Activated naive CD8-positive, alpha-beta T cell treated with anti-CD3 and anti-CD28 coated beads for 36 hours (primary cell): ENCODE measurements around the gene SLC22A23. TPM values are rescaled to one million over a fixed set of nuclear protein-coding genes. Genes with fewer than 3 reads are reported as not detected.
A peak's percentile ranks its signal among the peaks of the same experiment; 100 is the strongest.

Source experiments
- DNase-seq: peaks from one replicate; pipeline ENCODE4 v3.0.0; 2021
- H3K27ac Mint-ChIP-seq: one replicate; pipeline ENCODE4 v1.8.0; 2022; ENCODE audit warnings: mild to moderate bottlenecking, moderate library complexity, mixed read lengths
- H3K27me3 Mint-ChIP-seq: one replicate; pipeline ENCODE4 v1.8.0; 2022; ENCODE audit warnings: mild to moderate bottlenecking, mixed read lengths
- H3K36me3 Mint-ChIP-seq: one replicate; pipeline ENCODE4 v1.8.0; 2021; ENCODE audit warnings: mild to moderate bottlenecking, mixed read lengths
- H3K4me1 Mint-ChIP-seq: one replicate; pipeline ENCODE4 v1.8.0; 2021; ENCODE audit warnings: mixed read lengths
- H3K4me3 Mint-ChIP-seq: one replicate; pipeline ENCODE4 v1.8.0; 2022; ENCODE audit warnings: mild to moderate bottlenecking, moderate library complexity, mixed read lengths
- H3K9me3 Mint-ChIP-seq: one replicate; pipeline ENCODE4 v1.8.0; 2022; ENCODE audit warnings: mixed read lengths
- total RNA-seq, 2 experiments: library from RNA; stranded (reverse); gene quantifications; one replicate each; pipeline ENCODE4 v1.2.3, GENCODE V29; 2021

The SLC22A23 gene
- total RNA-seq, 2 experiments from 2014 or later = 0.24 to 0.41 TPM

DNA sequence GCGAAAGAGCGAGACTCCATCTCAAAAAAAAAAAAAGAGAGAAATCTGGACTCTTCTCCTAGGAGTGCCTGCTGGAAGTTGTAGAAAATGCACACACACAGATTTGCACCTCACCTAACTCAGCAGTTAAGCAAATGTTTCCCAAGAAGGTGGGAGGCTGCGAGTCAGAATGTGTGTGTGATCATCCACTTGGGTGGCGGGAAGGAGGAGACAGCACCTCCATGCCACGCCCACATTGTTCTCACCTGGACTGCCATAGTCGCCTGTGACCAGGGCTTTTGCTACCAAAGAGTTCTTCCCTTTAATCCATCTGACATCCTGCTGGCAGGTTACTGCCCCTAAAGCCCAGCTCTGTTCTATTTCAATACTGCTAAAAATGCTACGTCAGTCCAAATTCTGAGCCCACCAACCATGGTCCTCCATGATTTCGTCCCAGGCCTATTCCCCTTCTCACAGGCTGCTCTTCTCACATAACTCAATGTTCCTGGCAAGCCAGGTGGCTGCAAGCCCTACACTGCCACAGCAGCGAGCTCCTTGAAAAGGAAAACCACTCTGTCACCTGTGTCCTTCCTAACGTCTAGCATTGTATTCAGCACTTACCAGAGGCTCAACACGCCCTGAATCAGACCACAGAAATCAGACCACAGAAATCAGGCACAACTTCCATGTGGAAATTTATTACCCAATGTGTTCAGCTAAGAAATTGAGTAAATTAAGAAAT, 120.6 kb downstream of the SLC22A23 start:
- no peak overlapping the region for H3K4me3 Mint-ChIP-seq
- no peaks in the 10 kb centered on the region for H3K36me3 Mint-ChIP-seq
- H3K4me1 Mint-ChIP-seq = peaks cover 23% of the 10 kb centered on the region
- no peaks in the 10 kb centered on the region for H3K9me3 Mint-ChIP-seq
- H3K27me3 Mint-ChIP-seq = peaks cover 15% of the 10 kb centered on the region
- no peak for DNase-seq
- H3K27ac Mint-ChIP-seq = no peak overlapping the region

DNA sequence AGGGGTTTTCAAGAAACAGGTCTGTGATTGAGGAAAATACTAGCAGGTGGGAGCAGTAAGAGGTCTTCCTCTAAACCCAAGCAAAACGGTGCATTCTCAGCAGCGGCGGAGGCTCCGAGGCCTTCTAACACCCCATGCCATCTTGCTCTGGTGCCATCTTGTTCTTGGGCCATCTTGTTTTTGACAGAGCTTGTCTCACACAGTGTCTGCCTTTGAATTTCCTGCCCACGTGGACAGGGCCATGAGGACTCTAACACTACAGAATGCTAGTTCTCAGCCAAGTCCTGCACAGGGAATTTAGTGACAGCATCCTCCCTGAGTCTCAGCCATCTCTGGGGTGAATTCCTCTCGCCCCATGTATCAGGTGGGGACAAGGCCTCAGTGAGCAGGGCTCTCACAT, 121.7 kb downstream of the SLC22A23 start:
- no peaks in the 10 kb centered on the region for H3K36me3 Mint-ChIP-seq
- no peaks in the 10 kb centered on the region for H3K9me3 Mint-ChIP-seq
- no peak overlapping the region for H3K4me3 Mint-ChIP-seq
- peaks cover 23% of the 10 kb centered on the region for H3K4me1 Mint-ChIP-seq
- H3K27ac Mint-ChIP-seq = no peak overlapping the region
- no peak for DNase-seq
- peaks cover 15% of the 10 kb centered on the region for H3K27me3 Mint-ChIP-seq

DNA sequence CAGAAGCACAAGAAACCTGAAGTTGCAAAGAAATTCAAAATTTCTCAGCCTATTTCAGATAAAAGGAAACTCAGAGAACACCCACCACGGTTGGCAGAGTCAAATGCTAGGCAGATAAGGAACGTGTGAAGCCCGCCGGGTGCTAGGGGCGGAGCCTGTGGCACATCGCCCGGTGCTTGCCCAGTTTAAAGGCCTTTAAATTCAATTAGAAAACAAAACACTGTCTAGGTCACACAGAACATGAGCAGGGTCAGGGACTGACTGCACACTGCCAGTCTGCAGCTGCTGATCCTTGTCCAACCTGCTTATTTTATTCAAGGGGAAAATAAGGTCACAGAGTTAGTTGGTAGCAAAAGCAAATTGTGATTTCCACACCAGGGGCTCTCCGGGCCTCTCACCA, 122.3 kb downstream of the SLC22A23 start:
- no peak overlapping the region for H3K4me3 Mint-ChIP-seq
- H3K27me3 Mint-ChIP-seq = peaks cover 15% of the 10 kb centered on the region
- H3K27ac Mint-ChIP-seq = no peak overlapping the region
- DNase-seq = no peak
- H3K4me1 Mint-ChIP-seq = peaks cover 23% of the 10 kb centered on the region
- H3K9me3 Mint-ChIP-seq = no peaks in the 10 kb centered on the region
- H3K36me3 Mint-ChIP-seq = no peaks in the 10 kb centered on the region

DNA sequence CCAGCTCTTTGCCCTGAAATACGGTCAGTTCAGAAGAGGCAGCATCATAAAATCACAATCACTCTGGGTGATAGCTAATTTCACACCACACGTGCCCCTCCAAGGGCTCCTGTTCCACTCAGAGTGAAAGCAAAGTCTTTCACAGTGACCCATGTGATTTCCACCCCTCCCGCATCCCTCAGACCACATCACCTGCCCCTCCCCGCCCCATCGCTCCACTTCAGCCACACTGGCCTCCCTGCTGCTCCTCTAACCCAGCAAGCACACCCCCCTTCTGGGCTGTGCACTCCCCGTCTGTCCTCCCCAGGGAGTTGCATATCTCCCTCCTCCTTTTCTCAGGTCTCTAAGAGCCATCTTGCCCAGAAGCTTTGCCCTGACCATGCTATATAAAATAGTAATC, 123.6 kb downstream of the SLC22A23 start:
- Mint-ChIP-seq H3K27ac (no peak overlapping the region), H3K27me3 (peaks cover 15% of the 10 kb centered on the region), H3K4me1 (peaks cover 16% of the 10 kb centered on the region), H3K9me3 (no peaks in the 10 kb centered on the region), H3K36me3 (no peaks in the 10 kb centered on the region), H3K4me3 (no peak overlapping the region)
- DNase-seq = no peak

GRCh38 chr6:3331971-3332370, 124.9 kb downstream of the SLC22A23 start:
- H3K9me3 Mint-ChIP-seq = no peaks in the 10 kb centered on the region
- no peaks in the 10 kb centered on the region for H3K36me3 Mint-ChIP-seq
- H3K4me1 Mint-ChIP-seq = peaks cover 7% of the 10 kb centered on the region
- H3K4me3 Mint-ChIP-seq = no peak overlapping the region
- no peak overlapping the region for H3K27ac Mint-ChIP-seq
- no peak for DNase-seq
- H3K27me3 Mint-ChIP-seq = peaks cover 15% of the 10 kb centered on the region

- Mint-ChIP-seq H3K36me3 (no peaks in the 10 kb centered on the region), H3K27me3 (peaks cover 15% of the 10 kb centered on the region), H3K4me1 (peaks cover 6% of the 10 kb centered on the region), H3K27ac (no peak overlapping the region), H3K4me3 (no peak overlapping the region), H3K9me3 (no peaks in the 10 kb centered on the region)
- DNase-seq = no peak
Measured at GRCh38 chr6:3331494-3331893, 125.4 kb downstream of the SLC22A23 start.

- H3K27me3 Mint-ChIP-seq = peaks cover 11% of the 10 kb centered on the region
- peaks cover 4% of the 10 kb centered on the region for H3K4me1 Mint-ChIP-seq
- DNase-seq = no peak
- H3K4me3 Mint-ChIP-seq = no peak overlapping the region
- no peaks in the 10 kb centered on the region for H3K9me3 Mint-ChIP-seq
- H3K36me3 Mint-ChIP-seq = no peaks in the 10 kb centered on the region
- no peak overlapping the region for H3K27ac Mint-ChIP-seq
Measured at GRCh38 chr6:3330199-3330598, 126.7 kb downstream of the SLC22A23 start.

DNA sequence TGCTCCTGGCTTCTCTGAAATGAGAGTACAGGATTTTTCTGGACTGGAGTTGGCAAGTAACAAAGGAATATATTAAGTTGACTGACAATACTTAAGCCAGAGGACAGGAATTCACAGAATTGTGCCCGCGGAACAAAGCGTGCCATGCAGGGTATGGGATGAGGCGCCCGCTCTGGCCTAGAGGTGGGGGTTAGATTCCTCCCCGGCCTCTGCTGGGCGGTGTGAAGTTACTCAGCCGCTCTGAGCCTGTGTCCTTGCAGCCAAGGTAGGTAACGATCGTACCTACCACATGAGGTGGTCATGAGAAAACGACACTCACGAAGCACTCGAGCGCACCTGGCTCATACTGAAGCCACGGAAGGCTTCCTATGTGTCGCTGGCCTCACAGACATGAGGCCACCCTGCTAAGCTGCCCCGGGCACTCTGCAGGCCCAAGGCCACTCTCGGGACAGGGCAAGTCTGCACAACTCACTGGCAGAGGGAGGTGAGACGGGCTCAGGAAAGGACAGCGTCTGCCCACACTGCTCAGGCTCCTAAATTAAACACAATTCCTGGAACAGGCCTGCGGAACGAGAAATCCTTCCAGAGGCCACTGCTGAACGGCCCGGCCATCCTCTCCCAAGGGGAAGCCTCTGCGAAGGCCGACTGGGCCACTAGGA, 127.3 kb downstream of the SLC22A23 start:
- no peak overlapping the region for H3K4me3 Mint-ChIP-seq
- no peaks in the 10 kb centered on the region for H3K36me3 Mint-ChIP-seq
- DNase-seq = no peak
- H3K4me1 Mint-ChIP-seq = peaks cover 9% of the 10 kb centered on the region
- H3K9me3 Mint-ChIP-seq = no peaks in the 10 kb centered on the region
- peaks cover 7% of the 10 kb centered on the region for H3K27me3 Mint-ChIP-seq
- H3K27ac Mint-ChIP-seq = no peak overlapping the region

- H3K27me3 Mint-ChIP-seq = peaks cover 7% of the 10 kb centered on the region
- no peaks in the 10 kb centered on the region for H3K36me3 Mint-ChIP-seq
- peaks cover 11% of the 10 kb centered on the region for H3K4me1 Mint-ChIP-seq
- H3K9me3 Mint-ChIP-seq = no peaks in the 10 kb centered on the region
- H3K4me3 Mint-ChIP-seq = no peak overlapping the region
- H3K27ac Mint-ChIP-seq = no peak overlapping the region
- DNase-seq = no peak
Measured at GRCh38 chr6:3328796-3329195, 128.1 kb downstream of the SLC22A23 start.

- Mint-ChIP-seq H3K36me3 (no peaks in the 10 kb centered on the region), H3K27ac (no peak overlapping the region), H3K4me1 (peaks cover 11% of the 10 kb centered on the region), H3K27me3 (peaks cover 1% of the 10 kb centered on the region), H3K9me3 (no peaks in the 10 kb centered on the region), H3K4me3 (no peak overlapping the region)
- DNase-seq = no peak
Measured at GRCh38 chr6:3328145-3328544, 128.7 kb downstream of the SLC22A23 start.

- H3K4me3 Mint-ChIP-seq = no peak overlapping the region
- no peaks in the 10 kb centered on the region for H3K27me3 Mint-ChIP-seq
- H3K9me3 Mint-ChIP-seq = no peaks in the 10 kb centered on the region
- H3K36me3 Mint-ChIP-seq = no peaks in the 10 kb centered on the region
- no peak for DNase-seq
- no peak overlapping the region for H3K27ac Mint-ChIP-seq
- peaks cover 11% of the 10 kb centered on the region for H3K4me1 Mint-ChIP-seq
Measured at GRCh38 chr6:3327403-3327802, 129.4 kb downstream of the SLC22A23 start.

DNA sequence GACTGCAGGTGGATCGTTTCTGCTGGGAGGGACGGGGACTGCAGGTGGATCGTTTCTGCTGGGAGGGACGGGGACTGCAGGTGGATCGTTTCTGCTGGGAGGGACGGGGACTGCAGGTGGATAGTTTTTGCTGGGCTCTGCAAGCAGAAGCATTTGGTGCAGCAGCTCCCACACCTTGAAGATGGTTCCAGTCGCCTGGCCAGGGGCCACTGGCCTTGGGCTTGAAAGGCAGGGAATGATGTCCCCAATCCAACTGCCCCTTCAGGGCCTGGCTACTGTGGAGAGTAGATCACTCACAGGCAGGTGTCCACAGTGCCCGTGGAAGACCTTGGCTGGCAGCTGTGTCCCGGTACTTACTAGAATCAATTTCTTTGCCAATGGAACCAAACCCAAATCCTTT, 129.9 kb downstream of the SLC22A23 start:
- Mint-ChIP-seq H3K4me3 (no peak overlapping the region), H3K9me3 (no peaks in the 10 kb centered on the region), H3K27me3 (no peaks in the 10 kb centered on the region)

DNA sequence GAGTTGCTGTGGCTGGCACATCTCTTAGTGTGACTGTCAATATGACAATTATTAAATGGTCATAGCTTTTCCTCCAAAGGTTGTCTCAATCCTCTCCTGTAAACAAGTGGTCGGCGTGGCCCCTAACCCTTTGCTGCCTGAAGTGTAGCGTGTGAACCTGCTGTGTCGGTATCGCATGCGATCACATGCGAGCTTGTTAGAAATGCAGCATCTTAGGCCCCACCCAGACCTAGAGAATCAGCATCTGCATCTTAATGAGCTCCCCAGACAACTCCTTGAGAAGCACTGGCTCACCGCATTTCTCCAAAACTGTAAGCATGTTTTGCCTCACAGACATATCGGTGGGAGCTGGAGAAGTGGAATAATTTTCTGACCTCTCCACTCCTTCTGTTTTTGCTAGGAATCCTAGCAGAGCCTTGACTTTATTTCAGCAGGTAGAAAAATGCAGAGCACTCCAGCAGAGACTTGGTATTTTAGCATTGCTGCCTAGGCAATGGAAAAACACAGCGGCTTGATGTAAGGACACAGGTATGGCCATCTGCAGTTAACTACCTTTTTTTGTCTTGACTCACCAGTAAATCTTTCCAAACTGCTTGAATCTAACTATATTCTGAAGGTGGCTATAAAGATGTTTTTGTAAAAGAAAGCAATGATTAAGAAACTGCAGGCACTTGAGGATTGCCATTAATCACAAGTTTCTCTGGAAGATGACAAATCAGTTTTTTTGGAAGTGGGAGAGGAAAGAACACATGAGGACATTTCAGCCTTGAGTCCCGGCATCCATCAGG, 130.5 kb downstream of the SLC22A23 start:
- H3K4me1 Mint-ChIP-seq = peaks cover 11% of the 10 kb centered on the region
- no peak overlapping the region for H3K4me3 Mint-ChIP-seq
- H3K27me3 Mint-ChIP-seq = no peaks in the 10 kb centered on the region
- H3K9me3 Mint-ChIP-seq = no peaks in the 10 kb centered on the region
- DNase-seq = no peak
- H3K27ac Mint-ChIP-seq = no peak overlapping the region
- no peaks in the 10 kb centered on the region for H3K36me3 Mint-ChIP-seq

More for the DNA sequence above, 129.9 kb downstream of the SLC22A23 start:
- Mint-ChIP-seq H3K36me3 (no peaks in the 10 kb centered on the region), H3K4me1 (peaks cover 11% of the 10 kb centered on the region), H3K27ac (no peak overlapping the region)
- no peak for DNase-seq

GRCh38 chr6:3325210-3325609, 131.6 kb downstream of the SLC22A23 start:
- H3K27ac Mint-ChIP-seq = no peak overlapping the region
- H3K4me3 Mint-ChIP-seq = no peak overlapping the region
- DNase-seq = no peak
- no peaks in the 10 kb centered on the region for H3K36me3 Mint-ChIP-seq
- no peaks in the 10 kb centered on the region for H3K27me3 Mint-ChIP-seq
- no peaks in the 10 kb centered on the region for H3K9me3 Mint-ChIP-seq
- H3K4me1 Mint-ChIP-seq = peaks cover 11% of the 10 kb centered on the region

GRCh38 chr6:3324262-3324942, 132.4 kb downstream of the SLC22A23 start:
- no peaks in the 10 kb centered on the region for H3K27me3 Mint-ChIP-seq
- H3K36me3 Mint-ChIP-seq = no peaks in the 10 kb centered on the region
- H3K4me3 Mint-ChIP-seq = no peak overlapping the region
- H3K9me3 Mint-ChIP-seq = no peaks in the 10 kb centered on the region
- DNase-seq = peak; percentile 38
- peaks cover 11% of the 10 kb centered on the region for H3K4me1 Mint-ChIP-seq
- H3K27ac Mint-ChIP-seq = no peak overlapping the region
